GOT3 (cell line): ENCODE results near the gene OMP.
"Not testable (repeated sequence)": the region's sequence is repeated elsewhere in the genome, so short reads cannot be mapped to it uniquely, and the experiment has no call there.

Experiments
- DNase-seq: peaks from one replicate; lab custom pipeline; 2025; ENCODE audit warnings: mixed read lengths; lab: John Stamatoyannopoulos, UW

The OMP gene

DNA sequence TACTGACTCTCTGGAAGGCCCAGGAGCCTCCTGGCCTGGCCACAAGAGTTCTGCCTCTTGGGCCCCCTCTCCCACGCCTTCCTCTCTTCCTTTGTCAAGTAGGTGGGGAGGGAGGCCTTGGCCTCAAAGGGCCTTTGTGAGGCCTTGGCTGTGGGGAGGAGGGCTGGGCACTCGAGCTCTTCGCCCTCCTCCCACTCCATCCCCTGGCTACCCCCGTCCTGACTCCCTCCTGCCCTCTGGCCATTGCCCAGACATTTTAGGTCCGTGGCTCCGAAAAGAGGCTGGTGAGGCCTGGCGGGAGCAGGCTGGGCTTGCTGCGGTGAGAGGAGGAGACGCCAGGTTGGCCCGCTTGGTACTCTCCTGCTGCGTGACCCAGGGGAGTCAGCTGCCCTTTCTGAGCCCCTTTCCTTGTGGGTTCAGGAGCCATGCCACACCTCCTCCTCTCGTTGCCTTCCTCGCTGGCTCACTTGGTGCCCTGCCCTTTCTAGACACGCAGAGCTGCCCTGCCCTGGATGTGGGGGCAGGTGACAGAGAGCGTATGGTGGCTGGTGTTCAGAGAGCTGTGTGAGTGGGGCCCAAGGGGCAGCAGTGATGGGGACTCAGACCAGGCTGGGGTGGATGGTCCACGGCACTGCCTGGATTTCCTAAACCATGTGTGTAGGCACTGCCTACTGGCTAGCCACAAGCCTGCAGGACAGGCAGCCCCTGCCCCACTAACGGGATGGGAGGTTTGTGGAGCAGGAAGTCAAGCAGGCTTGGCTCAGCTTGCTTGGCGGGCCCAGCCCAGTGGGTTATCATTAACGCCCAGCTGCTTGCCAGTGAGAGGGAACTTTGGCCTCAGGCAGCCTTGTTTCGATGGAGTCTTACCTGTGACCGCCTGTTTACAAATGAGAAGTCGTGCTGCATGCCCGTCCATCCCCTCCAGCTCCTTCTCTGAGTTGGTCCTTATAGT lies 15.8 kb upstream of the OMP start:
- DNase-seq = no peak

DNA sequence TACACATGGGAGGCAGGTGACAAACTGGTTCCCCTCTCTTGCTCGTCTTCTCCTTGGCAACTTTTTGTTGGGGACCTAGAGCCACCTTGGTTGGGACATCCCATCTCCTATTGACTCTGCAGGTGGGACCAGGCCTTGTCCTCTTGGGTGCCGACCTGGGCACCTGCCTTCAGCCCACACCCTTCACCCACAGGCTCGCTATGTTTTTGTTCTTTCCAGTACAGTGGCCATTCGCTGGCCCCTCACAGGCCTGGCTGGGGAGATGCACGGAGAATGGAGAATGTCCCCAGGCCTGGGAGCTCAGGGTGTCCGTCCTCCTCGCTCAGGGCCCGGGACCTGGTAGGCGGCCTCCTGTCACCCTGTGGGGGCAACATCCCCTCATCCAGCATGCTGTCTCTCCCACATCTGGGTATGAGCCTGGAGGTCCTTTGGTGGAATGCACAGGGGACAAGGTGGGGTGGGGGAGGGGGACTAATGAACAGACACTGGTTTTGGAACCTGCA lies 14.9 kb upstream of the OMP start:
- DNase-seq = no peak

DNA sequence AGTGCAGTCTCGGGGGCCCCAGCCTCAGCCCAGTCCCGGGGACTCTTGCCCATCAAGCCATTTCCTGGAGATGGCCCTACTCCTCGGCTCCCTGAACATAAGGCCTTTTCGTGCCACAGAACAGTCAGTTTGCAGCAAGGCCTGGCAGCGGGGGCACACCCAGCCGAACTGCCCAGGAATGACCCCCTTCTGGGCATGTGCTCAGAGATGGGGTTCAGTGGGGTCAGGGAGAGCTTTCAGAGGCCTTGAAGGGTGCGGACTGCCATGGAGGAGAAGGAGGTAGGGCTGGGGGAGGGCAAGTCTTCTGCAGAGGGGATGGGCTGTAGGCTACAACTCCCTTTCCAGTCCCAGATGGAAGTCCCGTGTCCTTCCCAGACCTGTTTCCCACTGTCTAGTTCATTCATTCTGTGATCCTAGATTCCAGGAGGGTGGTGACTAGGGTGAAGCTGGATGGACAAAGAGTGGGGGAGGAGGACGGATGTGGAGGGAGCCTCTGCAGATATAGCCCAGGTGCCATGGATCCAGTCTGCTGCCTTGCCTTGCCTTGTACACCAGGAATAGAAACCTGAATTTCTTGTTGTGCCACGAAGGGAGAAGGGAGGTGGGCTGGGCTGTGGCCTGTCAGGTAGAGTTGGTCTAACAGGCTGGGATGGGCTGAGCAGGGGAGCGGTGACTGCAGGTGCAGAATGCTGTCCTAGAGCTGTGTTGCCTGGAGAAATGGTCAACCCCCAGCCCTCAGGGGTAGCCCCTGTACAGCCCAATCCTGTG lies 14.2 kb upstream of the OMP start:
- DNase-seq = no peak

DNA sequence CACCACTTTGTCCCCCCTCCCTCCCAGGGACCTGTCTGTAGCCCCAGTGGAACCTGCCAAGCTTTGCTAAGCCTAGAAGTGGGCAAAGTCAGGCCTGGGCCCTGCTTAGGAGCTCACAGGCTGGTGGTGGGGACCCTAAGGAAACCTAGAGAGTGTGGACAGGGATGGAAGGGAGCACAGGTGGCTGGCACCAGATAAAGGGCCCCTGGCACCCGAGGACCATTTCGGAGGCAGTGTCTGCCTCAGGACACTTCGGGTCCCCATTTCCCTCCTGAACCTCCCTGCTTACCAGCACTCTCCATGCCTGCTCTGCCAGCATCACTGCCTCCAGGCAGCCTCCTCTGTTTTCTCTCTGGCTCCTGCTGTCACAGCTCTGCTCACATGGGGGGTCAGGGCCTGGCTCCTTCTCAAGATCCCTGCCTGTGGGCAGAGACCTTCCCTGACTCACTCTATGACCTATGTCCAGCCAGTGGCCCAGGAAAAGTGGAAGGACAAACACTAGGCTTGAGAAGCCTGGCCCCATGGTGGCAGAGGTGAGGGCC lies 13.6 kb upstream of the OMP start:
- DNase-seq = no peak

DNA sequence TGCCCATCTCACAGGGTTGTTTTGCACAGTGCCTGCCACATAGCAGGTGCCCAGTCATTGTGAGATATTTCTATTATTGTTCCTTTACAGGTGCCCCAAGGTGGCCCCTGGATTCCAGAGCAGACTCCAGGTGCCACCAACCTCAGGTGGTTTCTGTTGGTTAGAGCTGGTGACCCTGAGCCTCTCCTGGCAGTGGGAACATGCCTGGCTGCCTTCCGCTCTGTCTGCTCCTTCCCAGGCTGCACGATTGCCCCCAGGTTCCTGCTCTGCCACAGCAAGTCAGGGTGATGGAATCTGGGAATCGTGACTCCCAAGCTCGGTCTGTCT lies 12.6 kb upstream of the OMP start:
- DNase-seq = no peak

DNA sequence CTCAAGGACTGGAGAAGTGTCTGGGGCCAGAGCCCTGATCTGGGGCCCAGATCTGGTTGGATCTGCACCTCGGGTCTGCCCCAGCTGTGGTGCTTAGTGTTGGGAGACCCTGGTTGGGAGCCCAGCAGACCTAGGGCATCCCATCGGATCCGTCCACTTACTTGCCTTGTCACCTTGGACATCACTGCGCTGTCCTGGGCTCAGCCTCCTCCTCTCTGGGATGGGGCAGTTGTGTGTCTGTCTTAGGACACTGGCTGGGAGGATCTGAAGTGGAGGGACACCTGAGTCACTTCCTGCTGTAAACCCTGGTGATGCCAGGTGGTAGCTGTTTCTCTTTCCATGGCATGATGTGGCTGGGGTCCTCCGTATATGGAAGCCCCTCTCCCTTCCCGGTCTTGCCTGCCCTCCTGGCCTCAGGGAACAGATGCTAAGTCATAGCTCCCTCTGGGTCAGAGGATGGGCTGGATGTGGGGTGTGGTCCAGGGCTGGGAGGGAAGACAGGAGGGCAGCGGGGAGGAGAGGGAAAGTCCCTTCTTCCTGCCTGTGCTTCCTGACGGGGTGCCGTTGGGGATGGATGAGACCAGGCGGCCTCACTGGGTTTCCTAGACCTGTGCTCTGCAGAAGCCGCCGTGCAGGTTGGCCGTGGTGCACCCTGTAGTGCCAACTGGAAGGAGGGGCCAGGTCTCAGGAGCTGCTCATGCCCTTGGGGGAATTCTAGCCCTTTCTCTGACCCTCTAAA lies 12.1 kb upstream of the OMP start:
- no peak for DNase-seq

DNA sequence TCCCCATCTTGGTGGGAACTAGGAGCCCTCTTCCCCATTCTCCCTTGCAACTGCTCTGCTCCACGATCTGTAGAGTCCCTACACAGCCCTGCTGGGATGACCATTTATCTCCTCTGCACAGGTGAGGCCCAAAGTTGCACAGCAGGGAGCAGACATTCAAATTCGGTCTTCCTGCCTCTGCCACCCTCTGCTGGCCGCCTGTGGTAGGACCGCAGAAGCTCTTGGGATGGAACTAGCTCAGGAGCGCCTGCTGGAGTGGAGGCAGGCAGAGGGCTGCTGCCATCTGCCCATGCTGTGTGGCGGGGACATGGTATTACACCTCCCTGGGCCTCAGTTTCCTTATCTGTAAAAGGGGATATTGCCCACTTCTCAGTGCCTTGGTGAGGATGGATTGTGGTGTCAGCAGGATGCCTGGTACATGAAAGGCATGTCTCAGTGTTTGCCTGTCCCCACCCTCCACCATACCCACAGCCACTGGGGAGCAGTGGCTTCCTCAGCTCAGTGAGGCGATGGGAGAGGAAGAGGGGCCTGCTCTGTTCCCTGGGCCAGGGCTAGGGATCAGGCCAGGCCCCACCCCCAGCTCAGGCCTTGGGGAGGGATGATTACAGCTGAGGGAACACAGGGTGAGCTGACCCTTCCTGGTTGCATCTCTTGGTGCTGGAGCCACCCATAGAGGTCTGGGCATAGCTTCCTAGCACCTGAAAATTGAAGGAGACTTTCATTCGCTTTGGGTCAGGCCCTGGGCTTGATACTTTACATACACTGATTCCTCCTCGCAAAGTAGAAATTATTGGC lies 11.3 kb upstream of the OMP start:
- DNase-seq = no peak

DNA sequence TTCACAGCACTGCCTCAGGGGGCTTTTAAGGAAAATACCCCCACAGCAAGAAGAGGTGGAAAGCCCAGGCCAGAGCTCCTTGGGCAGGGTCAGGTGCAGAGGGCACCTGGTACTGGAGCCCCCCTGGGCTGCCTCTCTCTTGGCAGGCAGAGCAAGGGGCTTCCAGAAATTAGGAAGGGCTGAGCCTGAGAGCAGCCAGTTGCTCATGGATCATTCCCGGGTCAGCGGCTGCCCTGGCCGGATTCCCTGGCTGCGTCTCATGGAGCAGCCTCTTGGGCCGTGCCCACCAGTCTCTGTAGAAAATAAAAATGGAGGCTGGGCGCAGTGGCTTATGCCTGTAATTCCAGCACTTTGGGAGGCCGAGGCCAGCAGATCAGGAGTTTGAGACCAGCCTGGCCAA lies 10.3 kb upstream of the OMP start:
- DNase-seq = no peak

DNA sequence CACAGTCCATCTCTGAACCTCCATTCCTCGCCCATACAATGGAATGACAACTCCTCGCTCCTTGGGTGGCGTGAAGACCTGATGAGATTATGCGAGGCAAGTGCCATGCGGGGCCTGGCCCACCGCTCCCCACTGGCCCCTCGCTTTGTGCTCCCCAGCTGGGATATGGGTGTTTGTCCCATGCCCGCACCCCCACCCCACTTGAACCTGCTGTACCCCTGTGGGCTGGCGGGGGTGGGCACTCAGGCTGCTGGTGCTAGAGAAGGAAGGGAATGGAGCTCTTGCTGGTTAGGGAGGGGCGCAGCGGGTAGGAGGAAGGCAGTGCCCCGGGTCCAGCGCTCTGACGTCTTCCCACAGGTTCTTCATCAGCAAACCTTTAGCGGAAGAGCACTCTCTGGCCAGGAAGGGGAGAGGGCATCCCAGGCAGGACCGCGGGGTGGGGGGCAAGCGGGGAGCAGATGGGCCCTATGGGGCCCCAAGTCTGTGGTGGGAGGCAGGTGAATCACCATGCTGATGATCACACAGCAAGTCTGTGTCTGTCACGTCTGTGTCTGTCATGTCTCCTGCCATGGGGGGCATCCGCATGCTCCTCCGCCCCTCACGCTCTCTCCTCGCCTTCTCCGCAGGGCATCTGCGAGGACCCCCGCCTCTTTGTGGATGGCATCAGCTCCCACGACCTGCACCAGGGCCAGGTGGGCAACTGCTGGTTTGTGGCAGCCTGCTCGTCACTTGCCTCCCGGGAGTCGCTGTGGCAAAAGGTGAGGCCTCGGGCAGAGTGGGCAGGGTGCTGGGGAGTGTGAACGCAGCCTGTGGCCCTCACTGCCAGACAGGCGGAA lies 9.4 kb upstream of the OMP start:
- DNase-seq = no peak

DNA sequence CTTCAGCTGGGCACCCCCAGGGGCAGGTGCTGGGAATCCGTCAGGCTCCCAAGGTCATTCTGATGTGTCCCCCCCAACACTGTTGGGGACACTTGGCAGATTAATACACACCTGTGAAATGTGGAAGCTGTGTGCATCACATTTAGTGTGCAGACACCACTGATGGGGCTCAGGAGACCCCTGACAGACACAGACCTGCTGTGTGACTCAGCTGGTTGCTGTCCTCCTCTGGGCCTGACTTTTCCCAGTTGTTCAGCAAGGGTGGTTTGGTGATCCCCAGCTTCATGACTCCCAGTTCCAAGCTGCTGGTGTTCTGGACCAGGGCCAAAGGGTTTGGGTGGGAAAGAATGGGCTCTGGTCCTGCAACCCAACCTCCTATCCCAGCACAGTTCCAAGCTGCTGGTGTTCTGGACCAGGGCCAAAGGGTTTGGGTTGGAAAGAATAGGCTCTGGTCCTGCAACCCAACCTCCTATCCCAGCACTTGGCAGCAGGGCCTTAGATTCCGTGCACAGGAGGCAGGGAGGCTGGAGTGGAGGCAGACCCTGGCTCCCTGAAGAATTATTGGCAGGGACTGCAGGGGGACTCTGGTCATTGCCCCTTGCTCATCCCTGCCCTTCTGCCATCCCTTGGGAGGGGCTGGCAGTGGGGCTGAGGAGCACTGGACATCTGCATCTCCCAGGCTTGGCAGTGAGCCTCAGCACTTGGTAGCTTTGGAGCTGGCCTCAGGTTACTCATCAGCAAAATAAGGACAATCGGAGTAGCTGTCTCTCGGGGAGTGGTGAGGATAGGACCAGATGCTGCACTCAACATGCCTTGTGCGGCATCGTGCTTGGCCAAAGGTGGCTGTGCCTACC lies 8.4 kb upstream of the OMP start:
- no peak for DNase-seq

DNA sequence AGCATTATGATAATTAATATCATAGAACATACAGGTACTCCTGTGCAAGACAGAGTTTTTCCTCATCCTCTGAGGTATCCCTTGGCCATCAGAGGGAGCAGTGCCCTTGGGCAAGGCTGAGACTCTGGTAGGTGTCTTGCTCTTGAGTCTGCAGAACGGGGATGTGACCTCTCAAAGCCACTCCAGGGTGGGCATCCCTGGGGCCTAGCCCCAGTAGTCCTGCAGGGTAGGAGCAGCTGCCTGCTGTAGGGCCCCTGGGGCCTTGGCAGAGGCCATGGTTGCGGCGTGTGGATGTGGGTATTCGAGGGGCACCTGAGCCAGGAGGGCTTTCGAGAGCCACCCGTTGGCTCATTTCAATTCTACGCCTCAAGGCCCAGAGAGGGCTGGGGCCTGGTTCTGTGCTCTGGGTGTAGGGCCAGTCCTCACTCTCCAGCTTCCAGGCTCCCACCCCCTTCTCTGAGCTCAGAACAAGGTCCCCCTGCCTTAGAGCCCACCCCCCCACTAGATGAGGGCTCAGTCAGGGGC lies 7.7 kb upstream of the OMP start:
- no peak for DNase-seq

DNA sequence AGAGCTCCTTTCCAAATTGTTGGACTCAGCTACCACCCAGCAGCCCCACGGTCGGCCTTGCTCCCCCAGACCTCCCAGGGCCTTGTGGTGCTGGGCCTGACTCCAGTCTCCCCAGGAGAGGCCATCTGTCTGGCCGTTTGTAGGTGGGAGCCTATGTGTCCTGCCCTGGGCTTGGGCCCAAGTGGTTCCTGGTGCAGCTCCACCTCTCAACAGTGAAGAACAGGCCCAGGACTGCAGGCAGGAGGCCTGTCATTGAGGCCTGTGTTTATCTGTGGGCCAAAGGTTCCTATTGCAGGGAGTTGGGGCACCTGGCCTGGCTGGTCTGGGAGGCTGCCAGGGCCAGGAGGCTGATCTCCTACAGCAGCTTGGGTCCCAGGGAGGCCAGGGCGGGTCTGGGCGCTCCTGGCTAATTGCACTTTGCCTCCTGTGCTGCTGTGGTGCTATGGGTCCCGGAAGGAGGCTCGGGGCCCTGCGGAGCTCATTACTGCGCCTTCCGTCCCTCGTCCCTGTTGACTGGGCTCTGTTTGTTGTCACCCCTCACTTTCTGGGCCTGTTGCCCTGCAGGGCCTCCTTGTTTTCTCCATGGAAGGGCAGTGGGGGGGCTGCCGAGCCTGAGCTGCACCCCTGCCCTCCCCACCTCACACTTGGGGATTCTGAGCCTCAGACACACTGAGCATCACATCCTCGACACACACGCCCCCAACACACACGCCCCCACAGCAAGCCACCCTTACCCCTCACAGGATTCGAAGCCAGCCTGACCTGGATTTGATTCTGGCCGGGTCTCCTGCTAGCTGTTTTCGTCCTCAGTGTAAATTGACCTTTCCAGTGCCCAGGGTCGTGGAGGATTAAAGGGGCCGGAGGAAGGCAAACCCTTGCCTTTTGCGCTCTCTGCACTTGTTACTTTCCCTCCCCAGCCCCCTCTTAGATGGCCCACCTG lies 6.8 kb upstream of the OMP start:
- DNase-seq = no peak

DNA sequence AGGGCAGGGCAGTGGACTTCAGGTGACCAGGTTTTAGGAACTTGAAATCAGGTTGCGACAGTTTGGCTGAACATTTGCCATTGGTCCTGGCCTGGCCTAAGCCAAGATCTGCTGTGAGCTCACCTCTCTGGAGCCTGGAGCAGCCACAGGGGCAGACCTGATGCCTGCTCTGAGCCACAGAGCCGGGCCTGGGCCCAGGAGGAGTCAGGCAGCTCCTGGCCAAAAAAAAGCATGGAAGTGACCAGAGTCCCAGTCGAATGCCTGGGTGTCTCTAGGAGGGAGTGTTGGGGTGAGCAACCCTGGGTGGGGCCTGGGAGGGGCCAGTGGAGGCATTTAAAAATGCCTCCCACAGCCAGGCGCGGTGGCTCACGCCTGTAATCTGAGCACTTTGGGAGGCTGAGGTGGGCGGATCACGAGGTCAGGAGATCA lies 6.0 kb upstream of the OMP start:
- DNase-seq = no peak

DNA sequence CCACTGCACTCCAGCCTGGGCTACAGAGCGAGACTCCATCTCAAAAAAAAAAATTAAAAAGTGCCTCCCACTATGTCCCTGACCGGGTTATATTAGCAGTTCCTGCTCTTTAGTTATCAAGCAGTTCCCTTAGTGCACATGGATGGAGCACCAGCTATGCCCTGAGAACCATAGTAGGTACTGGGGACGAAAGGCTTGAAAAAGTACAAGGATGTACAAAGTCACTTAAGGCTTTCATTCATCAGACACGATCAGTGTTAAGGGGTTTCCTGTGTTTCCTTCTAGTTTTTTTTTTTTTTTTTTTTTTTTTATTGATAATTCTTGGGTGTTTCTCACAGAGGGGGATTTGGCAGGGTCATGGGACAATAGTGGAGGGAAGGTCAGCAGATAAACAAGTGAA lies 5.5 kb upstream of the OMP start:
- not testable (repeated sequence) for DNase-seq

DNA sequence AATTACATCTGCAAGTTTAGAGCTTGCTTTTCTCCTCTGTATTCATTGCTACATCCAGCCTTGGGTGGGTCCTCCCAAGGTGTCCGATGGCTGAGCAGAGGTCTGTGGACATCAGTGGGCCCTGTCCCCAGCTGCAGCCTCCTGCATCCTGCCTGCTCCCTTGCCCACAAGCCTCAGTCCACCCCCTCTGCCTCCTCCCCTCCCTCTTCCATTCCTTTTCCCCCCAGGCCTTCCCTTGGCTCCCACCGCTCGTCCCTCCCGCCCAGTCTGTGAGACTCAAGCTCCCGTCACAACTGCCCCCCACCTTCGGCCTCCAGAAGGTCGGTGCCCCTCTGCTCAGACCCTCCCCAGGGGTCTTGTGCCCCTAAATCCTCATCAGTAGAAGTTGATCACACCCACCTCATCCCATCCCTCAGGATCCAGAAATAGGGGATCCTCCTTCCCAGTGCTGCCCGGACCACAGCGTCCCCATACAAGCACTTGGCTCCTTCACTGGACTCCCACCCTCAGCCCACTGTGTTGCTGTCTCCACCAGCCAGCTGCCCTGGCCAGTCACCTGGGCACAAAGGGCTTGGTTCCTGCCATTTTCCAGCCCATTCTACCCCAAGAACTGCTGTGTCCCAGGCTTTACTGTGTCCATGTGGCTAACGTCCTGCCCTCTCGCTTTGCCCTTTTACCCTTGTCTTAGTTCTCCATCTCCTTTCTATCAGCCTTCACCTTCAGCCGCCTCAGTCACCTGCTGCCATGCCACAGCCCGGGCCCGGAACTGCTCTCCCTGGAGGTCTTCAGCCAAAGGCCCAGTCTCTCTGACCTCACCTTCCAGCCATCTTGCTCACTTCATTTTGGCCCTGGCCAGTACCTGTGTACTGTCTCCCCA lies 2.2 kb upstream of the OMP start:
- no peak for DNase-seq

DNA sequence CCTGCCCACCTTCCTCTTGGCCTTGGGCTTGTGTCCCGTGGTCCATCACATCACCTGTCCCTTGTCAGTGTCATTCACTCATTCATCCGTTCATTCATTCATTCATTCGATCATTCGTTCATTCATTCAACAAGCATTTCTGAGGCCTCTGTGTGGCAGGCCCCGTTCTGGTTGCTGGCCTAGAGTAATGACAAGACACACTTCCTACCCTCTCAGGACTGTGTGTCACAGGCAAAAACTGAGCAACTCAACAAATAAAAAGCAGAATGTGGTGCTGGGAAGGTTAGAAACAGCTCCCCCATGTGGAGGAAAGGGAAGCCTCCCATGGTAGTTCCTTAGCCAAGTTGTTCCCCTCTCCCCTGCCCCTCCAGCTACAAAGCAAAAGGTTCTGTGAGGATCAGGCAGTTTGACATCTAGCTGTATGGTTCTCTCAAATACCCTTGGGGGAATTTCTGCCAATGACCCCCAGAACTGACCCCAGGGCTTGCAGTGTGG lies 1.6 kb upstream of the OMP start:
- no peak for DNase-seq

DNA sequence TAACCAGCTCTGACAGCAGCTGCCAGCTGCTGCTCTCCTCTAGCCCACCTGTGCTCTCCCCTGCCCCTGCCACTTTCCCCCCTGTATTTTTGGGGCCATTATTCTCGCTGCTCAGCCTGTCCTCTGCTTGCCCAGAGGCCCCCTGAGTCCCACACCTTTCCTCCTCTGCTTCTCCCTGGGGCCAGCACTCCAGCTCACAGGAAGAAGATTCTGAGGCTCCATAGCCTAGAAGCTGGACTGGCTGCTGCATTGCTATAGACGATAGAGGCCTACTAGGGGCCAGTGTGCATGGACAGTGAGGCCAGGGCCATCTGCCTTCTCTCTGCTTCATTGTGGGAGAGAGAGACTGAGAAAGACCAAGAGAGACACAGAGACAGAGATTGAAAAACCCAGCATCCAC lies 679 bp downstream of the OMP start:
- no peak for DNase-seq
